Duodenal mucosa (tissue), 2 donors: ENCODE data around the gene PNO1.

Experiments
- H3K27ac ChIP-seq: one replicate; pipeline ENCODE4 v1.7.0; 2013; ENCODE audit warnings: low read depth, low read length
- H3K27me3 ChIP-seq, 2 donors: one replicate each; pipeline ENCODE4 v1.7.0; 2013; ENCODE audit warnings: low read length in 2 of 2, control low read depth in 1 of 2; ENCODE audit not compliant: insufficient read depth in 2 of 2, control insufficient read depth in 1 of 2
- H3K36me3 ChIP-seq, 2 donors: one replicate each; pipeline ENCODE4 v1.7.0; 2013; ENCODE audit warnings: low read length in 2 of 2, control low read depth in 1 of 2; ENCODE audit not compliant: insufficient read depth in 2 of 2, control insufficient read depth in 1 of 2
- H3K4me1 ChIP-seq, 2 donors: one replicate each; pipeline ENCODE4 v1.7.0; 2013; ENCODE audit warnings: low read length in 2 of 2, control low read depth in 1 of 2; ENCODE audit not compliant: insufficient read depth in 2 of 2, control insufficient read depth in 1 of 2
- H3K4me3 ChIP-seq, 2 donors: one replicate each; pipeline ENCODE4 v1.7.0; 2013; ENCODE audit warnings: low read length in 2 of 2, low read depth in 1 of 2
- H3K9ac ChIP-seq, 2 donors: one replicate each; pipeline ENCODE4 v1.7.0; 2013; ENCODE audit warnings: low read length in 2 of 2, low read depth in 1 of 2
- H3K9me3 ChIP-seq, 2 donors: one replicate each; pipeline ENCODE4 v1.7.0; 2013; ENCODE audit warnings: low read length in 2 of 2, control low read depth in 1 of 2; ENCODE audit not compliant: control insufficient read depth in 1 of 2

The PNO1 gene

DNA sequence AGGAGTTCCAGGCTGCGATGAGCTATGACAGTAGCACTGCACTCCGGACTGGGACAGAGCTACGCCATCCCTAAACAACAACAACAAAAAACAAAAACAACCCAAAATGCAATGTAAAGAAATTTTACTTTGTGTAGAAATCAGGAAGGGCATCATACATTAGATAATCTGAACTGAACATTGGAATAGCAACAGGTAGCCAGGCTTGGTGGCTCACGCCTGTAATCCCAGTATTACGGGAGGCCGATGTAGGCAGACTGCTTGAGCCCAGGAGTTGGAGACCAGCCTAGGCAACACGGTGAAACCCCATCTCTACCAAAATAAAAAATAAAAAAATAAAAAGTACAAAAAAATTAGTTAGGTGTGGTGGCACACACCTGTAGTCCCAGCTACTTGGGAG lies 2.1 kb upstream of the PNO1 start:
- peaks cover 23 to 26% of the 10 kb centered on the region in 2 donors for H3K4me1 ChIP-seq
- H3K9me3 ChIP-seq = no peaks in the 10 kb centered on the region
- no peak overlapping the region for H3K4me3 ChIP-seq
- no peak overlapping the region for H3K27ac ChIP-seq
- peaks cover 3 to 5% of the 10 kb centered on the region in 2 donors for H3K36me3 ChIP-seq
- no peak overlapping the region for H3K9ac ChIP-seq
- H3K27me3 ChIP-seq = no peaks in the 10 kb centered on the region

DNA sequence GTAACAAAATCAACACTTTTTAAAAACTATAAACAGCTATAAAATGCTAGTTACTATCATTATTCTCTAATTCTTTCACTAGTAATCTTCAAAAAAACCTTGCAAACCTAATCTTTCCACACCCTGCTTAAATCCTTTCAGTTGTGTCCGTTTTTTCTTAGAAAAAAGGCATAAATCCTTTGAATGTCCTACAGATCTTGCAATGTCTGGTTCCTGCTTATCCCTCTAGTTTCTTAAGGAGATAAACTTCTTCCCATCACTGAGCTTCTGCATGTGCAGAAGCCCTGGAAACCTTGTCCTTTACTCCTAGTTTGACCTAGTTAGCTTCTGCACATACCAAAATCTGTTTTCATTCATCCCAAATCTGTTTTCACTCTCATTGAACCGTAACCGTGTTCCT lies 1.3 kb upstream of the PNO1 start:
- H3K36me3 ChIP-seq = peaks cover 5 to 10% of the 10 kb centered on the region in 2 donors
- peaks cover 23 to 26% of the 10 kb centered on the region in 2 donors for H3K4me1 ChIP-seq
- no peaks in the 10 kb centered on the region for H3K27me3 ChIP-seq
- no peaks in the 10 kb centered on the region for H3K9me3 ChIP-seq
- H3K27ac ChIP-seq = no peak overlapping the region
- H3K9ac ChIP-seq = peak overlapping the region in 1 of 2 donors; percentile 95
- H3K4me3 ChIP-seq = peak overlapping the region; percentile 97 to 99

DNA sequence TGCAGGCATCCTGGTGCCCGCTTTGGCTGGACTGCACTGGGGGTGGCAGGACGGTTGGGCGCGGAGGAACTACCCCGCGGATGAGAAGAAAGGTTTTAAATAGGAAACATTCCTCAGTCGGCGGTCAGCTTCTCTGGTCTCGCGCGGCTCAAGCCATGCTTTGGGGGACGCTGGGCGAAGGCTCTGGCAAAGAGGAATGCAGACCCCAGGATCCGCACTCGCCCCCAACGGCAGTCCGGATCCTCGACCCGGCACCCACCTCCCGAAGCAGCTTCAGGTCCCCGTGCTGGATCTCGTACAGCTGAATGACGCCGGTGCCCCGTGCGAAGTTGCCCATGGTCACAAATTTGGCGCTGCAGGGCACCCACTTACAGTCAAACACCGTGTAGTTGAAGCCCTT lies 686 bp upstream of the PNO1 start:
- H3K9me3 ChIP-seq = no peaks in the 10 kb centered on the region
- H3K27me3 ChIP-seq = no peaks in the 10 kb centered on the region
- peaks cover 5 to 16% of the 10 kb centered on the region in 2 donors for H3K36me3 ChIP-seq
- peak overlapping the region; percentile 97 to 99 for H3K4me3 ChIP-seq
- peaks cover 23 to 26% of the 10 kb centered on the region in 2 donors for H3K4me1 ChIP-seq
- peak overlapping the region; percentile 81 to 95 for H3K9ac ChIP-seq
- H3K27ac ChIP-seq = peak overlapping the region; percentile 90

DNA sequence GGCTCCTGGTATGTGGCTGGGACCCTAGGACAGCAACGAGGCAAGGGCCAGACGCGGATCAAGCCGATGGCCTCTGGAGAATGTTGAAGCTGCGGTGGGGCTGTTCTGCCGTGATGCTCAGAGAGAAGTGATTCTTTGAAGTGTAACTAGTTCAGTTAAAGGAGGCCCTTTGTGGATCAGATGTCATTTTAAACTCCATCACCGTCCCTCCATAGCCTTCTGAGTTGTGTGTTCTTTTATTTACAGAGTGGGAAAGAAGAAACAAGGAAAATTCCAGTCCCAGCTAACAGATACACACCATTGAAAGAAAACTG lies 403 bp downstream of the PNO1 start:
- peak overlapping the region; percentile 97 to 99 for H3K4me3 ChIP-seq
- no peaks in the 10 kb centered on the region for H3K27me3 ChIP-seq
- peak overlapping the region; percentile 90 for H3K27ac ChIP-seq
- H3K36me3 ChIP-seq = peaks cover 5 to 26% of the 10 kb centered on the region in 2 donors
- H3K4me1 ChIP-seq = peaks cover 23 to 26% of the 10 kb centered on the region in 2 donors
- no peaks in the 10 kb centered on the region for H3K9me3 ChIP-seq
- H3K9ac ChIP-seq = peak overlapping the region; percentile 81 to 95

DNA sequence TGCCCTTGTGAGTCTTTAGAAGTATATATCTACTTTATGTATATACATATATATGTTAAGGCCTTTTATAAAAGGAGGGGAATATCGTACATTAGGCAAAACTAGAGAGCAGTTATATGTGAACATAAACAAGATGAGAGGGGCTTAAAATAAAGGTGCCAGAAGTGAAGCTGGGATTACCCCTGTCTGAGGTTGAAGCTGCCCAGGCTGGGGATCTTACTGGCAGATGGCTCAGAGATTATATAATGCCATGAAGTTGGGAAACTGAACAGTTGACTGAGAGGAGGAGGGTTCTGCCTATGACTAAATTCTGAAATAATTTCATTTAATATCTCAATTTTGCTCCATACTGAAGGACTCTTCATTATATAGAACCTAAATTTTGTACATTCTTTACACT lies 6.0 kb downstream of the PNO1 start:
- no peak overlapping the region for H3K4me3 ChIP-seq
- H3K9ac ChIP-seq = no peak overlapping the region
- no peaks in the 10 kb centered on the region for H3K9me3 ChIP-seq
- peaks cover 5 to 44% of the 10 kb centered on the region in 2 donors for H3K36me3 ChIP-seq
- peaks cover 7 to 9% of the 10 kb centered on the region in 2 donors for H3K4me1 ChIP-seq
- no peak overlapping the region for H3K27ac ChIP-seq
- no peaks in the 10 kb centered on the region for H3K27me3 ChIP-seq

DNA sequence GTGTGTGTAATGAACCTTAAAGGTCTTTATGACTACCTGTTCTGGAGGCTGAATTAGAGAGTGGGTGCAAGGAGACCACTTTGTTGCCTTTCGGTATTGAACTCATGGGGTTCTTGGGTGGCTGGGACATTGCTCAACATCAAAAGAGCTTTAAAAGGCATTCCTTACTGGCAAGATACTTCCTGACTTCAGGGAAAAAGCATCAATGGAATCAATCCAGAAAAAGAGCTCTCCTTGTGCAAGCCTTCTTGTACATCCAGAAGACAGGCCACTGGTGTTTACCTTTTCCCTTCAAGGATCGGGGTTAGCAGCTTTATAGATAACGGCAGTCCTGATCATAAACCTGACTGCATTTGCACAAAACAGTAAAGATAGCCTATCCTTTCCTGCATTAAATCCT lies 9.5 kb downstream of the PNO1 start:
- H3K27me3 ChIP-seq = no peaks in the 10 kb centered on the region
- H3K9ac ChIP-seq = no peak overlapping the region
- H3K27ac ChIP-seq = no peak overlapping the region
- H3K36me3 ChIP-seq = peaks cover 0 to 39% of the 10 kb centered on the region in 2 donors
- H3K9me3 ChIP-seq = no peaks in the 10 kb centered on the region
- H3K4me1 ChIP-seq = no peaks in the 10 kb centered on the region
- no peak overlapping the region for H3K4me3 ChIP-seq

DNA sequence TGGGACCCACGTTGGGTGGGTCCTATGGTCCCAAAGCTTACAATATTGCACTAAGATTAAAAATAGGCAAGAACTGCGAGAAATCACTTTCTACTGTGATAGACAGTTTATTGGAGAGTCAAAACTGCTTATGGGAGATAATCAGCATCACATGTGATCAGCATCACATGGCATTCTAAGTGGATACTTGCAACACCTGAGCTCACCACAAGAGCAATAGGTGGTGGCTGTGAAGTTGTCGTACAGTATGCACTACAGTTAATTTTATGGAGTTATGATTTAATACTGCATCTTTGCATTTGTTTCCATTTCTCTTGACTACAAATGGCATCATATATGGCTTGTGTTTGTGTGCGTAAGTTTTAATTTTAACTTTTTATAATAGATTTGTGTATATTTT lies 11.6 kb downstream of the PNO1 start:
- Histone ChIP-seq H3K27me3 (no peaks in the 10 kb centered on the region), H3K4me1 (no peaks in the 10 kb centered on the region), H3K9me3 (no peaks in the 10 kb centered on the region), H3K9ac (no peak overlapping the region), H3K4me3 (no peak overlapping the region), H3K27ac (no peak overlapping the region), H3K36me3 (peaks cover 0 to 28% of the 10 kb centered on the region in 2 donors)

DNA sequence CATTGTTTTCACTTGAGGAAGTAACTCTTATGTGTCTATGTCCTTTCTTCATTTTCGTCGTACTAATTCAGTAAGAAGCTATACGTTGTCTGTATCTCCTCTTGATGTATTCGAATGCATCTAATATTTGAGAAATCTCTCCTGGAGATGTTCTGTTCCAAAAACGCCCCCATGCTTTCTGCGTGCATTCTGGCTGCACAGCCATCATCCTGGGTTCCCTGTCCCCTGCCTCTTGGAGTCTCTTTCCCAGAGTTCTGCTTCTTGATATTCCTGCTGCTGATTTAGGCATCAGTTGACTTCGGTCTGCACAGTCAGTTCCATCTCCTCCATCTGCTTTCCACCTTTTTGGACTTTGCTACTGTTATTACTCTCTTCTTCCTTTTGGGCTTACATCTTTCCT lies 13.5 kb downstream of the PNO1 start:
- Histone ChIP-seq H3K36me3 (peaks cover 5 to 32% of the 10 kb centered on the region in 2 donors), H3K9me3 (no peaks in the 10 kb centered on the region), H3K4me3 (no peak overlapping the region), H3K4me1 (no peaks in the 10 kb centered on the region), H3K27ac (no peak overlapping the region), H3K27me3 (no peaks in the 10 kb centered on the region), H3K9ac (no peak overlapping the region)

DNA sequence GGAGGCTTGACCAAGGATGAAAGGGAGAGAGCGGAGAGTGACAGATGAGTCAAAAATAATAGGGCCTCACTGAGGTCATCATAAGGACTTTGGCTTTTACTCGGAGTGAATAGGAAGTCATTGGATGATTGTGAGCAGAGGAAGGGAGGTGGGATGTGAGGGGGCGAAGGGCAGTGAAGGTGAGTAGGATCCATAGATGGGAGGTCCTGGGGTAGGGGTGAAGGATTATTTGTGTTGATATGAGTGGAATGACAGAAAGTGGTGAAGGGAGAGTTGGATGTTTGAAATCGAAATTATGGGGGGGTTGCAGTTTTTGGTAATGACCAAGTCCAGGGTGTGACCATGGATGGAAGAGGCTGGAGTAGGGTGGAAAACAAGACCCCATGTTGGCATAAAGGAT lies 14.0 kb downstream of the PNO1 start:
- no peaks in the 10 kb centered on the region for H3K27me3 ChIP-seq
- H3K4me1 ChIP-seq = no peaks in the 10 kb centered on the region
- no peaks in the 10 kb centered on the region for H3K9me3 ChIP-seq
- H3K36me3 ChIP-seq = peaks cover 7 to 28% of the 10 kb centered on the region in 2 donors
- H3K9ac ChIP-seq = no peak overlapping the region
- no peak overlapping the region for H3K4me3 ChIP-seq
- no peak overlapping the region for H3K27ac ChIP-seq

DNA sequence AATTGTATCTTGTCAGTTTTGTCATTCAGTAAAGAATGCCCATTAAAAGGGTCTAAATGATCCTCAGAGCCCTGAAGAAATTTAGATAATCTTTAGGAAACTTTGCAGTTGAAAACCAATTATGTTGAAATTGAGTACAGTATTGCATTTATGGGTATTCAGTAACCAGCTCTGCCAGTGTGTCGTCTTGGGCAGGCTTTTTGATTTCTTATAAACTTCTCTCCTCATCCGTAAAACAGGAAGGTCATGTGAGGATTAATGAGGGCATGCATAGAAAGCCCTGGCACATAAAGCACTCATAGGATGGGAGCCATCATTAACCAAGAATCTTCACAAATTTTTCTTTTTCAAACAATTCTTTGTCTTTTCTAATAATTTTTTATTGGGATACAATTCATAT lies 14.8 kb downstream of the PNO1 start:
- Histone ChIP-seq H3K9ac (no peak overlapping the region), H3K36me3 (peaks cover 7 to 29% of the 10 kb centered on the region in 2 donors), H3K27me3 (no peaks in the 10 kb centered on the region), H3K27ac (no peak overlapping the region), H3K4me1 (no peaks in the 10 kb centered on the region), H3K9me3 (no peaks in the 10 kb centered on the region), H3K4me3 (no peak overlapping the region)
